CD4-positive, alpha-beta T cell (primary cell): ENCODE data around the gene DNER. TPM values are rescaled to one million over a fixed set of nuclear protein-coding genes. Genes with fewer than 3 reads are reported as not detected.

Experiments
- ATAC-seq: fragments of 200-7000 bp; cut with Tn5 transposase; one replicate; pipeline ENCODE4 v1.10.0; 2022; ENCODE audit warnings: mild to moderate bottlenecking; ENCODE audit not compliant: poor library complexity
- CTCF ChIA-PET: fragments of 350-600 bp; sonication (Branson Sonifier 250); formaldehyde crosslinking; loops from one replicate; lab custom pipeline; 2021; ENCODE audit warnings: antibody characterized with exemption, inconsistent platforms; lab: Charles Lee
- POLR2A ChIA-PET: fragments of 350-600 bp; sonication (Branson Sonifier 250); formaldehyde crosslinking; loops from one replicate; lab custom pipeline; 2021; ENCODE audit warnings: antibody characterized with exemption, inconsistent platforms; lab: Charles Lee
- DNase-seq, 14 experiments: peaks; one replicate each; pipeline ENCODE4 v3.0.0-alpha.2; 2013 to 2020; ENCODE audit warnings: mixed read lengths in 2 of 14
- H3K27ac ChIP-seq, 2 donors: one replicate each; pipeline versions ENCODE4 v1.5.1 to v1.7.0; 2013; ENCODE audit warnings: low read length in 2 of 2, low read depth in 1 of 2, mild to moderate bottlenecking in 1 of 2
- H3K27me3 ChIP-seq, 2 experiments: 1 replicate in 1 of 2; 2 replicates in 1 of 2; pipeline versions ENCODE4 v1.6.1 to v1.7.0; 2013; ENCODE audit warnings: low read length in 2 of 2, control low read depth in 1 of 2, mild to moderate bottlenecking in 1 of 2, moderate library complexity in 1 of 2; ENCODE audit not compliant: insufficient read depth in 2 of 2, control insufficient read depth in 1 of 2
- H3K36me3 ChIP-seq: one replicate; pipeline ENCODE4 v1.6.1; 2013; ENCODE audit warnings: low read length, control low read depth; ENCODE audit not compliant: insufficient read depth
- H3K4me1 ChIP-seq: one replicate; pipeline ENCODE4 v1.6.1; 2013; ENCODE audit warnings: low read length, control low read depth; ENCODE audit not compliant: insufficient read depth
- H3K4me3 ChIP-seq: one replicate; pipeline ENCODE4 v1.5.1; 2013; ENCODE audit warnings: mild to moderate bottlenecking, low read length, moderate library complexity
- H3K9me3 ChIP-seq, 2 experiments: 1 replicate in 1 of 2; 2 replicates in 1 of 2; pipeline versions ENCODE4 v1.6.1 to v1.7.0; 2013; ENCODE audit warnings: low read length in 2 of 2, mild to moderate bottlenecking in 2 of 2, control low read depth in 1 of 2, moderate library complexity in 1 of 2; ENCODE audit not compliant: control insufficient read depth in 1 of 2, insufficient read depth in 1 of 2
- H3K27ac Mint-ChIP-seq: one replicate; pipeline ENCODE4 v1.8.0; 2020; ENCODE audit warnings: mixed read lengths
- H3K27me3 Mint-ChIP-seq: one replicate; pipeline ENCODE4 v1.8.0; 2021; ENCODE audit warnings: mixed read lengths
- H3K36me3 Mint-ChIP-seq: one replicate; pipeline ENCODE4 v1.8.0; 2021; ENCODE audit warnings: low read depth, mixed read lengths
- H3K4me1 Mint-ChIP-seq: one replicate; pipeline ENCODE4 v1.8.0; 2021; ENCODE audit warnings: low read depth, mixed read lengths
- H3K4me3 Mint-ChIP-seq: one replicate; pipeline ENCODE4 v1.8.0; 2020; ENCODE audit warnings: mild to moderate bottlenecking, mixed read lengths
- H3K9me3 Mint-ChIP-seq: one replicate; pipeline ENCODE4 v1.8.0; 2020; ENCODE audit warnings: mixed read lengths
- intact Hi-C, 2 experiments: fragments of 100-400 bp; cut with DNase I in 1 of 2; cut with micrococcal nuclease in 1 of 2; formaldehyde crosslinking; loops; one replicate each; pipeline versions ENCODE4 v1.15.1 to v1.9.0; 2023 to 2025; cut with DNase I, micrococcal nuclease
- total RNA-seq, 174 experiments: library from RNA in 2 of 174; stranded (reverse) in 2 of 174; gene quantifications; one replicate each; pipeline ENCODE4 v1.2.3 and lab custom pipeline; 2021 to 2026
- TF ChIP-seq, protein P1 (sequence below): fragments of 200-600 bp; IDR thresholded peaks from one replicate; pipeline ENCODE4 v1.8.0; 2022; ENCODE audit warnings: antibody characterized with exemption, mild to moderate bottlenecking

DNER gene
- total RNA-seq, 2 experiments from 2014 or later, result not detected

DNA sequence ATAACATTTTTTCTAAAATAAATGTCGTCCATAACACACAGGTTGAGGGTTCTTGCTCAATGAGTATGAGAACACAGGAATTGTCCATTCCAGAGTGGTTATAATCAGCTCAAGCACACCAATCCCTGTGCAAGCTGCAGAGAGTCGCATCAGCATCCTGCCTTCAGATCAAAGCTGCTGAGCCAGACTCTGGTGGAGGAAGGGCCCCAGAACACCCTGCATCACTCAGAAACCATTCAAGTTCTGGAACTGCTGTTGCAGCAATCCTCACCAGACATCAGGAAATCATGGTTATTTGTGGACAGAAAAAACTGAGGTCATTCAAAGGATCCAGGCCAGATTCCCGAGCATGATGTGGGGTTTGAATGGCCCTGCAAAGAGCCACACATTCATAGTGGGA is 44.5 kb downstream of the DNER start:
- Mint-ChIP-seq H3K4me1 (no peaks in the 10 kb centered on the region), H3K9me3 (no peaks in the 10 kb centered on the region), H3K27me3 (peaks cover 60% of the 10 kb centered on the region), H3K4me3 (no peak overlapping the region), H3K36me3 (no peaks in the 10 kb centered on the region), H3K27ac (no peak overlapping the region)
- H3K4me1 ChIP-seq, result no peaks in the 10 kb centered on the region
- H3K9me3 ChIP-seq, result peaks cover 0 to 4% of the 10 kb centered on the region in 2 experiments
- no peaks in the 10 kb centered on the region for H3K36me3 ChIP-seq
- TF ChIP-seq, protein P1, sequence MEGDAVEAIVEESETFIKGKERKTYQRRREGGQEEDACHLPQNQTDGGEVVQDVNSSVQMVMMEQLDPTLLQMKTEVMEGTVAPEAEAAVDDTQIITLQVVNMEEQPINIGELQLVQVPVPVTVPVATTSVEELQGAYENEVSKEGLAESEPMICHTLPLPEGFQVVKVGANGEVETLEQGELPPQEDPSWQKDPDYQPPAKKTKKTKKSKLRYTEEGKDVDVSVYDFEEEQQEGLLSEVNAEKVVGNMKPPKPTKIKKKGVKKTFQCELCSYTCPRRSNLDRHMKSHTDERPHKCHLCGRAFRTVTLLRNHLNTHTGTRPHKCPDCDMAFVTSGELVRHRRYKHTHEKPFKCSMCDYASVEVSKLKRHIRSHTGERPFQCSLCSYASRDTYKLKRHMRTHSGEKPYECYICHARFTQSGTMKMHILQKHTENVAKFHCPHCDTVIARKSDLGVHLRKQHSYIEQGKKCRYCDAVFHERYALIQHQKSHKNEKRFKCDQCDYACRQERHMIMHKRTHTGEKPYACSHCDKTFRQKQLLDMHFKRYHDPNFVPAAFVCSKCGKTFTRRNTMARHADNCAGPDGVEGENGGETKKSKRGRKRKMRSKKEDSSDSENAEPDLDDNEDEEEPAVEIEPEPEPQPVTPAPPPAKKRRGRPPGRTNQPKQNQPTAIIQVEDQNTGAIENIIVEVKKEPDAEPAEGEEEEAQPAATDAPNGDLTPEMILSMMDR, result no peak
- H3K27me3 ChIP-seq, result peaks cover 2 to 13% of the 10 kb centered on the region in 2 experiments
- H3K4me3 ChIP-seq, result no peak overlapping the region
- ChIA-PET POLR2A (no interaction called here), CTCF (no interaction called here)
- H3K27ac ChIP-seq, result no peak overlapping the region
- intact Hi-C loops, result no loop called here
- ATAC-seq (no peak), DNase-seq (no peak)

DNA sequence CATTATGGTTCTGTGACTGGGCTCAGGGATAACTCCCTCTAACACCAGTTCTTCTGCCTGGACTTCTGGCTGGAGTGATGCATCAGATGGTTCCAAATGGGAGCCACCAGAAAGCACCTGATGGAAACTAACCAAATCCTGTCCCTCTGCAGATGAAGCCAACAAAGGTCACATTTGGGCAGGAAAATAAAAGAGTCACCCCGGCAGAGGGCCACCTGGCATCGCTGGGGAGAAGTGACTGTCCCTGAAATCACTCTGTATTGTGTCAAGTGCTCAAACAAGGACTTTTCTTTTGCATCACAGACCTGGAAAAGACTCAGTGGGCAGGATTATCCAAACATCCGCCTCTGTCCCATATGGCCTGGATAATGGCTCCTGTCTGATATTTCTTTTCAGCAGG is 47.5 kb downstream of the DNER start:
- ATAC-seq, result no peak
- Histone ChIP-seq H3K4me3 (no peak overlapping the region), H3K36me3 (no peaks in the 10 kb centered on the region), H3K27me3 (peaks cover 0 to 3% of the 10 kb centered on the region in 2 experiments), H3K9me3 (peaks cover 0 to 4% of the 10 kb centered on the region in 2 experiments), H3K4me1 (no peaks in the 10 kb centered on the region), H3K27ac (no peak overlapping the region)
- no peaks in the 10 kb centered on the region for H3K9me3 Mint-ChIP-seq
- POLR2A ChIA-PET, result no interaction called here
- H3K27ac Mint-ChIP-seq, result no peak overlapping the region
- no peak overlapping the region for H3K4me3 Mint-ChIP-seq
- H3K27me3 Mint-ChIP-seq, result peaks cover 43% of the 10 kb centered on the region
- intact Hi-C loops, result no loop called here
- H3K4me1 Mint-ChIP-seq, result no peaks in the 10 kb centered on the region
- no peak for DNase-seq
- TF ChIP-seq, protein P1, result no peak
- CTCF ChIA-PET, result no interaction called here
- no peaks in the 10 kb centered on the region for H3K36me3 Mint-ChIP-seq

DNA sequence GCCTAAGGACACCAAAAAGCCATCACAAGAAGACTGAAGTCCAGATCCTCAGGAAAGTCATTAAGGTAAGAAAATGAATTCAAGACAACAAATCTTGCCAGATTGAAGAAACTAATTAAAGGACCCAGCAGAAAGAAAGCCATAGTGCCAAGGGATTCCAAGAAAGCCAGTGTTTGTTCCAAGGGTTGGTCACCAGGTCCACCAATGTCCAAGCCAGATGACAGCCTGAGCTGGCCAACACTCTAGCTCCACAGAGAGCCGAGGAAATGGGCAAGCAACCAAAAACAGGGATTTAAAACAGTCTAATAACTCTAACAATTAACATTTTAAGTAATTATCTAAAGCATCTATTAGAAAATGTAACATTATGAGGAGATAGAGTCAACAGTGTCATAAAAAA is 49.2 kb downstream of the DNER start:
- TF ChIP-seq, protein P1, result no peak
- Histone ChIP-seq H3K27me3 (no peaks in the 10 kb centered on the region), H3K36me3 (no peaks in the 10 kb centered on the region), H3K9me3 (peaks cover 0 to 4% of the 10 kb centered on the region in 2 experiments), H3K27ac (no peak overlapping the region), H3K4me1 (no peaks in the 10 kb centered on the region), H3K4me3 (no peak overlapping the region)
- no peak overlapping the region for H3K4me3 Mint-ChIP-seq
- ChIA-PET POLR2A (no interaction called here), CTCF (no interaction called here)
- H3K9me3 Mint-ChIP-seq, result no peaks in the 10 kb centered on the region
- H3K4me1 Mint-ChIP-seq, result no peaks in the 10 kb centered on the region
- DNase-seq (no peak), ATAC-seq (no peak)
- no peaks in the 10 kb centered on the region for H3K36me3 Mint-ChIP-seq
- H3K27ac Mint-ChIP-seq, result no peak overlapping the region
- intact Hi-C loops, result no loop called here
- H3K27me3 Mint-ChIP-seq, result peaks cover 48% of the 10 kb centered on the region
